Measurements from ENCODE around the gene CHIT1. TPM values are rescaled to one million over a fixed set of nuclear protein-coding genes. Genes with fewer than 3 reads are reported as not detected.

Gene CHIT1
- total and polyA plus RNA-seq, 2 of the 8 experiments (the other 6 are each of a cell fraction or from before 2014, with no cell fraction given), result not detected

GRCh38 chr1:203168991-203169390 is 60.5 kb downstream of the CHIT1 start:
- no peak overlapping the region for H2BK20ac ChIP-seq (ENCODE audit: low read length)
- no peak overlapping the region for H2BK120ac ChIP-seq (replicated peaks; ENCODE audit: low read depth, low read length)
- no peak overlapping the region for H2AFZ ChIP-seq (ENCODE audit: low read length)
- no peaks in the 10 kb centered on the region for H4K20me1 ChIP-seq (replicated peaks in 1 of 2; ENCODE audit: control insufficient read depth in 1 of 2, insufficient read depth in 2 of 2, low read length in 2 of 2)
- no peaks in the 10 kb centered on the region for H3K27me3 ChIP-seq (replicated peaks in 1 of 4; ENCODE audit: control insufficient read depth in 3 of 4, extremely low read depth in 1 of 4, insufficient read depth in 3 of 4, low read length in 3 of 4)
- no peak overlapping the region for H3K14ac ChIP-seq (ENCODE audit: insufficient read length)
- H3K4me2 ChIP-seq (ENCODE audit: insufficient read depth in 1 of 2, low read depth in 2 of 2, low read length in 2 of 2), result no peak overlapping the region
- DNase-seq (ENCODE audit: low read depth in 1 of 2, low spot score in 2 of 2) (no peak), FAIRE-seq (no peak)
- H4K8ac ChIP-seq (ENCODE audit: extremely low read depth, insufficient read depth, low read length), result no peak overlapping the region
- no peak overlapping the region for H3K23ac ChIP-seq (ENCODE audit: insufficient read length)
- H2BK5ac ChIP-seq (ENCODE audit: low read depth, low read length), result no peak overlapping the region
- 79% methylated on average over 9 of the region's 9 CpGs; no CpG with 5 or more reads in 1 of the 2 experiments for WGBS, 2 experiments (ENCODE audit: extremely low coverage in 1 of 2, insufficient coverage in 1 of 2, insufficient read length in 1 of 2, insufficient replicate concordance in 2 of 2, low coverage in 1 of 2, low lambda C conversion rate in 2 of 2, missing lambda C conversion rate in 1 of 2)
- H4K91ac ChIP-seq (replicated peaks; ENCODE audit: insufficient read length, low read length), result no peak overlapping the region
- H3K4me1 ChIP-seq (replicated peaks in 1 of 4; ENCODE audit: control insufficient read depth in 3 of 4, insufficient read depth in 4 of 4, low read length in 3 of 4), result peaks cover 0 to 7% (median 0%) of the 10 kb centered on the region in 4 experiments; a peak in 3 of 7 replicates
- H3K9ac ChIP-seq (replicated peaks in 1 of 4; ENCODE audit: extremely low read depth in 1 of 4, low read depth in 3 of 4, low read length in 3 of 4), result no peak overlapping the region
- H3K4ac ChIP-seq (replicated peaks; ENCODE audit: insufficient read length, low read depth, low read length), result no peak overlapping the region
- H3K79me2 ChIP-seq (ENCODE audit: control insufficient read depth in 1 of 2, insufficient read depth in 2 of 2, low read length in 2 of 2), result no peaks in the 10 kb centered on the region
- CTCF ChIA-PET (ENCODE audit: partially characterized antibody), result interaction anchor here (0.8 to 16.8 kb wide), 18 partner anchors 10 to 139 kb away, joined by 3 to 511 read pairs (median 6); partner anchors contain the start of genes ADORA1, CHI3L1 and MYOG
- H2BK15ac ChIP-seq (ENCODE audit: low read length), result no peak overlapping the region
- H3K4me3 ChIP-seq (ENCODE audit: extremely low read depth in 1 of 4, insufficient read depth in 2 of 4, low read depth in 3 of 4, low read length in 4 of 4), result no peak overlapping the region
- POLR2A ChIA-PET (ENCODE audit: partially characterized antibody), result no interaction called here
- no peaks in the 10 kb centered on the region for H3K9me3 ChIP-seq (ENCODE audit: insufficient read depth in 2 of 2, low read depth in 1 of 2, low read length in 1 of 2)
- H3K36me3 ChIP-seq (ENCODE audit: control insufficient read depth in 2 of 4, insufficient read depth in 4 of 4, low read length in 3 of 4), result no peaks in the 10 kb centered on the region
- no peak overlapping the region for H2BK12ac ChIP-seq (ENCODE audit: low read depth, low read length)
- no peak overlapping the region for H4K5ac ChIP-seq (ENCODE audit: insufficient read length, low read depth, low read length)
- no peak overlapping the region for H3K27ac ChIP-seq (ENCODE audit: low read depth, low read length)
- H3K23me2 ChIP-seq (ENCODE audit: low read depth, low read length), result no peaks in the 10 kb centered on the region
- no peak overlapping the region for H2AK5ac ChIP-seq (ENCODE audit: low read depth, low read length)
- no peaks in the 10 kb centered on the region for H3K79me1 ChIP-seq (ENCODE audit: low read depth, low read length)
- H3K56ac ChIP-seq (replicated peaks; ENCODE audit: insufficient read length, low read depth, low read length), result no peak overlapping the region
- H3K18ac ChIP-seq (ENCODE audit: extremely low read depth, low read length), result no peak overlapping the region
- TF ChIP-seq SAP30 (IDR thresholded peaks at IDR 0.05; ENCODE audit: insufficient read depth, insufficient replicate concordance, low read length) (no peak), POLR2A (IDR thresholded peaks at IDR 0.05; ENCODE audit: control extremely low read depth in 1 of 2, low read depth in 2 of 2, low read length in 2 of 2) (no peak), RBBP5 (IDR thresholded peaks at IDR 0.05; ENCODE audit: borderline replicate concordance, low read depth, low read length) (no peak), CBX5 (IDR thresholded peaks at IDR 0.05; ENCODE audit: low read depth, low read length) (no peak), MAX (IDR thresholded peaks at IDR 0.05) (no peak), NRF1 (IDR thresholded peaks at IDR 0.05; ENCODE audit: low read depth, low read length) (no peak), BCL11A (IDR thresholded peaks at IDR 0.05; ENCODE audit: low read depth in 2 of 2, low read length in 2 of 2) (no peak)
- TF ChIP-seq, protein P1, sequence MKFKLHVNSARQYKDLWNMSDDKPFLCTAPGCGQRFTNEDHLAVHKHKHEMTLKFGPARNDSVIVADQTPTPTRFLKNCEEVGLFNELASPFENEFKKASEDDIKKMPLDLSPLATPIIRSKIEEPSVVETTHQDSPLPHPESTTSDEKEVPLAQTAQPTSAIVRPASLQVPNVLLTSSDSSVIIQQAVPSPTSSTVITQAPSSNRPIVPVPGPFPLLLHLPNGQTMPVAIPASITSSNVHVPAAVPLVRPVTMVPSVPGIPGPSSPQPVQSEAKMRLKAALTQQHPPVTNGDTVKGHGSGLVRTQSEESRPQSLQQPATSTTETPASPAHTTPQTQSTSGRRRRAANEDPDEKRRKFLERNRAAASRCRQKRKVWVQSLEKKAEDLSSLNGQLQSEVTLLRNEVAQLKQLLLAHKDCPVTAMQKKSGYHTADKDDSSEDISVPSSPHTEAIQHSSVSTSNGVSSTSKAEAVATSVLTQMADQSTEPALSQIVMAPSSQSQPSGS (IDR thresholded peaks at IDR 0.05; ENCODE audit: low read length), result no peak

Measured in H1 (cell line).